Activated CD4-positive, alpha-beta T cell treated with anti-CD3 and anti-CD28 coated beads, Interleukin-2, amount 50 U/mL, for 1 hour (primary cell): ENCODE measurements around the gene ECHDC1.
"Not testable (repeated sequence)": the region's sequence is repeated elsewhere in the genome, so short reads cannot be mapped to it uniquely, and the experiment has no call there.

ENCODE experiments used
- DNase-seq: peaks from one replicate; pipeline ENCODE4 v3.0.0-alpha.2; 2020

Gene ECHDC1

GRCh38 chr6:127342946-127343808, at the start of gene ECHDC1:
Gene ECHDC1 (minus strand): TSS chr6:127343609. CDS start chr6:127331028, 12,581 bp downstream.
- DNase-seq: peak; percentile 64

- DNase-seq: no peak
Observed at GRCh38 chr6:127392301-127392700, 48.9 kb upstream of the ECHDC1 start.

- no peak for DNase-seq
Observed at GRCh38 chr6:127391094-127391953, 47.9 kb upstream of the ECHDC1 start.

- no peak for DNase-seq
Observed at GRCh38 chr6:127389706-127390105, 46.3 kb upstream of the ECHDC1 start.

GRCh38 chr6:127385668-127386430, 42.4 kb upstream of the ECHDC1 start:
- no peak for DNase-seq

- DNase-seq: not testable (repeated sequence)
Observed at GRCh38 chr6:127384848-127385247, 41.4 kb upstream of the ECHDC1 start.

GRCh38 chr6:127383988-127384387, 40.6 kb upstream of the ECHDC1 start:
- DNase-seq: no peak

- DNase-seq: no peak
Observed at GRCh38 chr6:127382413-127382812, 39.0 kb upstream of the ECHDC1 start.

GRCh38 chr6:127381384-127381783, 38.0 kb upstream of the ECHDC1 start:
- no peak for DNase-seq

GRCh38 chr6:127376685-127377084, 33.3 kb upstream of the ECHDC1 start:
- DNase-seq: no peak

- no peak for DNase-seq
Observed at GRCh38 chr6:127367023-127367375, 23.6 kb upstream of the ECHDC1 start.

- no peak for DNase-seq
Observed at GRCh38 chr6:127366282-127367022, 23.0 kb upstream of the ECHDC1 start.

GRCh38 chr6:127365874-127366273, 22.5 kb upstream of the ECHDC1 start:
- DNase-seq: no peak

- DNase-seq: no peak
Observed at GRCh38 chr6:127352524-127352923, 9.1 kb upstream of the ECHDC1 start.

- no peak for DNase-seq
Observed at GRCh38 chr6:127349980-127350379, 6.6 kb upstream of the ECHDC1 start.

- DNase-seq: no peak
Observed at GRCh38 chr6:127348028-127348661, 4.7 kb upstream of the ECHDC1 start.

- DNase-seq: no peak
Observed at GRCh38 chr6:127347178-127347577, 3.8 kb upstream of the ECHDC1 start.

GRCh38 chr6:127345521-127345920, 2.1 kb upstream of the ECHDC1 start:
- no peak for DNase-seq

GRCh38 chr6:127343809-127344659, 625 bp upstream of the ECHDC1 start:
- DNase-seq: no peak

- no peak for DNase-seq
Observed at GRCh38 chr6:127342296-127342945, 988 bp downstream of the ECHDC1 start.
